Measurements from ENCODE around the gene OLIG1. TPM values are rescaled to one million over a fixed set of nuclear protein-coding genes. Genes with fewer than 3 reads are reported as not detected.
A peak's percentile ranks its signal among the peaks of the same experiment; 100 is the strongest.

The OLIG1 gene
- total and polyA plus RNA-seq, 10 of the 15 experiments (the other 5 are each of a cell fraction or from before 2014, with no cell fraction given): not detected

DNA sequence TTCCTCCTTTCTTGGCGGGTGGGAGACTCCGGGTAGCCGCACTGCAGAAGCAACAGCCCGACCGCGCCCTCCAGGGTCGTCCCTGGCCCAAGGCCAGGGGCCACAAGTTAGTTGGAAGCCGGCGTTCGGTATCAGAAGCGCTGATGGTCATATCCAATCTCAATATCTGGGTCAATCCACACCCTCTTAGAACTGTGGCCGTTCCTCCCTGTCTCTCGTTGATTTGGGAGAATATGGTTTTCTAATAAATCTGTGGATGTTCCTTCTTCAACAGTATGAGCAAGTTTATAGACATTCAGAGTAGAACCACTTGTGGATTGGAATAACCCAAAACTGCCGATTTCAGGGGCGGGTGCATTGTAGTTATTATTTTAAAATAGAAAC is 41.7 kb upstream of the OLIG1 start:
- POLR2A ChIA-PET: no interaction called here
- H3K27me3 ChIP-seq (replicated peaks in 1 of 2; ENCODE audit: control insufficient read depth in 2 of 2, insufficient read depth in 2 of 2, low read length in 1 of 2): peaks cover 25 to 26% of the 10 kb centered on the region in 2 experiments
- RAD21 ChIA-PET (ENCODE audit: unreplicated experiment): no interaction called here
- in situ Hi-C loops (cut with MboI) (no loop called here), intact Hi-C loops (cut with micrococcal nuclease; ENCODE audit: unreplicated experiment) (no loop called here)
- H3K9me3 ChIP-seq (replicated peaks; ENCODE audit: control insufficient read depth, insufficient read depth, low read length): no peaks in the 10 kb centered on the region; the same call in 2 of the 3 replicates
- H2AFZ ChIP-seq (ENCODE audit: control insufficient read depth, low read depth, low read length): no peak overlapping the region
- no peak overlapping the region for H3K9ac ChIP-seq (ENCODE audit: control insufficient read depth, insufficient read depth, low read length)
- TF ChIP-seq, protein P1, sequence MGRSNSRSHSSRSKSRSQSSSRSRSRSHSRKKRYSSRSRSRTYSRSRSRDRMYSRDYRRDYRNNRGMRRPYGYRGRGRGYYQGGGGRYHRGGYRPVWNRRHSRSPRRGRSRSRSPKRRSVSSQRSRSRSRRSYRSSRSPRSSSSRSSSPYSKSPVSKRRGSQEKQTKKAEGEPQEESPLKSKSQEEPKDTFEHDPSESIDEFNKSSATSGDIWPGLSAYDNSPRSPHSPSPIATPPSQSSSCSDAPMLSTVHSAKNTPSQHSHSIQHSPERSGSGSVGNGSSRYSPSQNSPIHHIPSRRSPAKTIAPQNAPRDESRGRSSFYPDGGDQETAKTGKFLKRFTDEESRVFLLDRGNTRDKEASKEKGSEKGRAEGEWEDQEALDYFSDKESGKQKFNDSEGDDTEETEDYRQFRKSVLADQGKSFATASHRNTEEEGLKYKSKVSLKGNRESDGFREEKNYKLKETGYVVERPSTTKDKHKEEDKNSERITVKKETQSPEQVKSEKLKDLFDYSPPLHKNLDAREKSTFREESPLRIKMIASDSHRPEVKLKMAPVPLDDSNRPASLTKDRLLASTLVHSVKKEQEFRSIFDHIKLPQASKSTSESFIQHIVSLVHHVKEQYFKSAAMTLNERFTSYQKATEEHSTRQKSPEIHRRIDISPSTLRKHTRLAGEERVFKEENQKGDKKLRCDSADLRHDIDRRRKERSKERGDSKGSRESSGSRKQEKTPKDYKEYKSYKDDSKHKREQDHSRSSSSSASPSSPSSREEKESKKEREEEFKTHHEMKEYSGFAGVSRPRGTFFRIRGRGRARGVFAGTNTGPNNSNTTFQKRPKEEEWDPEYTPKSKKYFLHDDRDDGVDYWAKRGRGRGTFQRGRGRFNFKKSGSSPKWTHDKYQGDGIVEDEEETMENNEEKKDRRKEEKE (IDR thresholded peaks at IDR 0.05): no peak
- TF ChIP-seq TCF7 (IDR thresholded peaks at IDR 0.05; ENCODE audit: borderline replicate concordance): no peak
- no peak for TF ChIP-seq ATF7 (IDR thresholded peaks at IDR 0.05; ENCODE audit: low read depth)
- peak; percentile 57 for TF ChIP-seq SUZ12 (IDR thresholded peaks at IDR 0.05; ENCODE audit: unreplicated experiment)
- TF ChIP-seq CHD2 (IDR thresholded peaks at IDR 0.05; ENCODE audit: borderline replicate concordance, low read depth, low read length): no peak
- no peak for TF ChIP-seq NR2F1 (conservative IDR thresholded peaks at IDR 0.05)
- TF ChIP-seq, protein P2, sequence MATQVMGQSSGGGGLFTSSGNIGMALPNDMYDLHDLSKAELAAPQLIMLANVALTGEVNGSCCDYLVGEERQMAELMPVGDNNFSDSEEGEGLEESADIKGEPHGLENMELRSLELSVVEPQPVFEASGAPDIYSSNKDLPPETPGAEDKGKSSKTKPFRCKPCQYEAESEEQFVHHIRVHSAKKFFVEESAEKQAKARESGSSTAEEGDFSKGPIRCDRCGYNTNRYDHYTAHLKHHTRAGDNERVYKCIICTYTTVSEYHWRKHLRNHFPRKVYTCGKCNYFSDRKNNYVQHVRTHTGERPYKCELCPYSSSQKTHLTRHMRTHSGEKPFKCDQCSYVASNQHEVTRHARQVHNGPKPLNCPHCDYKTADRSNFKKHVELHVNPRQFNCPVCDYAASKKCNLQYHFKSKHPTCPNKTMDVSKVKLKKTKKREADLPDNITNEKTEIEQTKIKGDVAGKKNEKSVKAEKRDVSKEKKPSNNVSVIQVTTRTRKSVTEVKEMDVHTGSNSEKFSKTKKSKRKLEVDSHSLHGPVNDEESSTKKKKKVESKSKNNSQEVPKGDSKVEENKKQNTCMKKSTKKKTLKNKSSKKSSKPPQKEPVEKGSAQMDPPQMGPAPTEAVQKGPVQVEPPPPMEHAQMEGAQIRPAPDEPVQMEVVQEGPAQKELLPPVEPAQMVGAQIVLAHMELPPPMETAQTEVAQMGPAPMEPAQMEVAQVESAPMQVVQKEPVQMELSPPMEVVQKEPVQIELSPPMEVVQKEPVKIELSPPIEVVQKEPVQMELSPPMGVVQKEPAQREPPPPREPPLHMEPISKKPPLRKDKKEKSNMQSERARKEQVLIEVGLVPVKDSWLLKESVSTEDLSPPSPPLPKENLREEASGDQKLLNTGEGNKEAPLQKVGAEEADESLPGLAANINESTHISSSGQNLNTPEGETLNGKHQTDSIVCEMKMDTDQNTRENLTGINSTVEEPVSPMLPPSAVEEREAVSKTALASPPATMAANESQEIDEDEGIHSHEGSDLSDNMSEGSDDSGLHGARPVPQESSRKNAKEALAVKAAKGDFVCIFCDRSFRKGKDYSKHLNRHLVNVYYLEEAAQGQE (IDR thresholded peaks at IDR 0.05; ENCODE audit: low read depth, low read length): no peak
- TF ChIP-seq, protein P3, sequence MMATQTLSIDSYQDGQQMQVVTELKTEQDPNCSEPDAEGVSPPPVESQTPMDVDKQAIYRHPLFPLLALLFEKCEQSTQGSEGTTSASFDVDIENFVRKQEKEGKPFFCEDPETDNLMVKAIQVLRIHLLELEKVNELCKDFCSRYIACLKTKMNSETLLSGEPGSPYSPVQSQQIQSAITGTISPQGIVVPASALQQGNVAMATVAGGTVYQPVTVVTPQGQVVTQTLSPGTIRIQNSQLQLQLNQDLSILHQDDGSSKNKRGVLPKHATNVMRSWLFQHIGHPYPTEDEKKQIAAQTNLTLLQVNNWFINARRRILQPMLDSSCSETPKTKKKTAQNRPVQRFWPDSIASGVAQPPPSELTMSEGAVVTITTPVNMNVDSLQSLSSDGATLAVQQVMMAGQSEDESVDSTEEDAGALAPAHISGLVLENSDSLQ (IDR thresholded peaks at IDR 0.05): no peak
- no peak for TF ChIP-seq SIX5 (IDR thresholded peaks at IDR 0.05; ENCODE audit: low read depth, low read length, severe bottlenecking)
- no peaks in the 10 kb centered on the region for H3K79me2 ChIP-seq (ENCODE audit: control insufficient read depth, insufficient read depth, low read length)
- no peak for ATAC-seq
- no peak overlapping the region for H3K27ac ChIP-seq (ENCODE audit: control insufficient read depth, insufficient read depth)
- FAIRE-seq: no peak
- H3K4me1 ChIP-seq (ENCODE audit: control insufficient read depth, insufficient read depth, low read length): no peaks in the 10 kb centered on the region
- no peak overlapping the region for H3K4me2 ChIP-seq (ENCODE audit: control insufficient read depth, insufficient read depth)
- CTCF ChIA-PET: no interaction called here
- no peaks in the 10 kb centered on the region; a peak in 1 of 4 replicates for H3K36me3 ChIP-seq (ENCODE audit: control insufficient read depth in 2 of 2, insufficient read depth in 2 of 2, low read length in 1 of 2)
- SMC1A ChIA-PET (ENCODE audit: uncharacterized antibody, unreplicated experiment): no interaction called here
- no peaks in the 10 kb centered on the region for H4K20me1 ChIP-seq (ENCODE audit: control insufficient read depth, insufficient read depth)
- WGBS (ENCODE audit: insufficient coverage, insufficient replicate concordance, low lambda C conversion rate, missing lambda C conversion rate): 24% methylated on average over 15 of the region's 15 CpGs
- BruUV-seq (replicated peaks): no TSS peak
- no peak overlapping the region for H3K4me3 ChIP-seq
- DNase-seq (ENCODE audit: low read depth, low spot score): no peak
